GM18508 (cell line): ENCODE results near the gene VIL1.

Source experiments
- ATAC-seq: cut with Tn5 transposase; IDR thresholded peaks from one replicate; pipeline ENCODE4 v1.9.1; 2021; ENCODE audit warnings: moderate number of reproducible peaks; ENCODE audit not compliant: insufficient read depth, unreplicated experiment

The VIL1 gene

GRCh38 chr2:218435003-218435982 lies 16.4 kb downstream of the VIL1 start:
- ATAC-seq, result no peak

- ATAC-seq, result no peak
Observed at GRCh38 chr2:218436992-218437391, 18.1 kb downstream of the VIL1 start.

GRCh38 chr2:218437969-218438368 lies 19.0 kb downstream of the VIL1 start:
- no peak for ATAC-seq

- no peak for ATAC-seq
Observed at GRCh38 chr2:218438596-218438995, 19.7 kb downstream of the VIL1 start.

GRCh38 chr2:218444692-218445357 lies 25.9 kb downstream of the VIL1 start:
- no peak for ATAC-seq

- ATAC-seq, result no peak
Observed at GRCh38 chr2:218445602-218446001, 26.7 kb downstream of the VIL1 start.

- no peak for ATAC-seq
Observed at GRCh38 chr2:218446547-218446946, 27.6 kb downstream of the VIL1 start.

- ATAC-seq, result no peak
Observed at GRCh38 chr2:218447072-218447471, 28.1 kb downstream of the VIL1 start.

- ATAC-seq, result no peak
Observed at GRCh38 chr2:218448934-218449333, 30.0 kb downstream of the VIL1 start.

GRCh38 chr2:218452079-218452478 lies 33.2 kb downstream of the VIL1 start:
- no peak for ATAC-seq

GRCh38 chr2:218456849-218457248 lies 37.9 kb downstream of the VIL1 start:
- no peak for ATAC-seq

- no peak for ATAC-seq
Observed at GRCh38 chr2:218458598-218458997, 39.7 kb downstream of the VIL1 start.

GRCh38 chr2:218465987-218466633 lies 47.2 kb downstream of the VIL1 start:
- ATAC-seq, result no peak

- ATAC-seq, result no peak
Observed at GRCh38 chr2:218470448-218470847, 51.5 kb downstream of the VIL1 start.

GRCh38 chr2:218471036-218471435 lies 52.1 kb downstream of the VIL1 start:
- ATAC-seq, result no peak

GRCh38 chr2:218471982-218472381 lies 53.1 kb downstream of the VIL1 start:
- no peak for ATAC-seq

GRCh38 chr2:218472988-218473387 lies 54.1 kb downstream of the VIL1 start:
- ATAC-seq, result no peak

GRCh38 chr2:218474527-218474926 lies 55.6 kb downstream of the VIL1 start:
- no peak for ATAC-seq

GRCh38 chr2:218476676-218477075 lies 57.8 kb downstream of the VIL1 start:
- no peak for ATAC-seq

- ATAC-seq, result no peak
Observed at GRCh38 chr2:218477247-218477646, 58.3 kb downstream of the VIL1 start.

GRCh38 chr2:218478544-218478943 lies 59.6 kb downstream of the VIL1 start:
- ATAC-seq, result no peak
